Measurements from ENCODE around the gene WFS1.

WFS1 gene

DNA sequence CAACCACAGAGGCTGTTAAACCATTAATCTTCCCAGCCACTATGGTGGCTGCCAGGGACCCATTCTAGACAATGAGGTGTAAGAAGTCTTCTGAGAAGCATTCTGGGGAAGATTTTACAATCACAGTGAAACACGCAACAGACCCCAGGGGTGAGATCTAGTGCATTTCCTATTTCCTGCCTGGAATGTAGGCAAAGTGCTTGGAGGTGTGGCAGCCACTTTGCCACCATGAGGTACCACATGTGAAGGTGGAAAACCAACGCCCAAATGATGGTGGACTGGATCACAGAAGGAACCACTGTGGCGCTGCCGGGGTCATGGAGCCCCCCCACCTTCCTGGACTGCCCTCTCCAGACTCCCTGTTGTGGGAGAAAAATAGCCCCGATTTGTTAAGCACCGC, 61.8 kb downstream of the WFS1 start:
- no peak for TF ChIP-seq GATA2 (IDR thresholded peaks at IDR 0.05; ENCODE audit: low read depth, low read length)
- TF ChIP-seq GATA3 (IDR thresholded peaks at IDR 0.05; ENCODE audit: low read depth, low read length): no peak

DNA sequence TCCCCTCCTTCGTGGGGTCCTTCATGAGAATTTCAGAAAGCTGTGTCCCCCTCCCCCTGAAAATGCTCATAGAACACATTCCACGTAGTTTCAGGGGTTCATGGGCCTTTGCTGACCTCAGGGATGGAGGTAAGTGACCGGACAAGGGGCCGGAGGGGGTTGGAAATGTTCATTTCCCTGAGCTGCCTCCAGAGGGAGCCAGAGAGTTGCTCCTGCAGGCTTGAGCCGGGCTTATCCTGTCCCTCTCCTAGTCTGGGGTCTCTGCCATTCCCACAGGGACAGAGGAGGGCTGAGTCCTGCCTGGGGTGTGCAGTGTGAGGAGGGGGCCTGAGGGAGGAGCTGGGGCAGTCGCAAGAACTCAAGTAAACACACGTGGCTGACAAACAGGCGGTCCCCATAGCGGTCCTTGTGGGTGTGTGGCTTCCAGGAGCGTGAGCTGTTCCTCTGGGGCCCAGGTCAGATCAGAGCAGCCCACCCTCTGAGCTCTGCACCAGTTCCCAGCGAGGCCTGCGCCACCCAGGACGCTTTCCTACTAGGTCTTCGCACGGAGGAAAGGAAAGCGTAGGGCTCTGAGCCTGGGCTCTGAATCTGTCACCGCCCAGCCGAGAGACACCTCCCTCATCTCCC, 62.5 kb downstream of the WFS1 start:
- TF ChIP-seq GATA3 (IDR thresholded peaks at IDR 0.05; ENCODE audit: low read depth, low read length) (no peak), GATA2 (IDR thresholded peaks at IDR 0.05; ENCODE audit: low read depth, low read length) (no peak)

DNA sequence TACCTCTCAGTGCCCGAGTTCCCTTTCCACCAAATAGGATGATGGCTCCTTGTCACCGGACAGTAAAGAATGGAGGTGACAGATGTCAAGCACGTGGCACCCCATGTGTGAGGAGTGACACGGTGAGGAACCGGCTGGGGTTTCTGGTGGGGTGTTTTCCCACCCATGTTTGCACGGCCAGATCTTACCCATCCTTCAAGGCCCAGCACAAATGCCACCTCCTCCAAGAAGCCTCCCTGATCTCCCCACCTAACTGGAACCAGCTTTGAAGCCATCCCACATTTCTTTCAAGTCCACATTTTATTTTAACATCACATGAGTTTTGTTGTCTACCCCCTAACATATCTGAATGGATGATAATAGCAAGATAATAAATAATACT, 63.0 kb downstream of the WFS1 start:
- TF ChIP-seq GATA2 (IDR thresholded peaks at IDR 0.05; ENCODE audit: low read depth, low read length) (no peak), GATA3 (IDR thresholded peaks at IDR 0.05; ENCODE audit: low read depth, low read length) (no peak)

DNA sequence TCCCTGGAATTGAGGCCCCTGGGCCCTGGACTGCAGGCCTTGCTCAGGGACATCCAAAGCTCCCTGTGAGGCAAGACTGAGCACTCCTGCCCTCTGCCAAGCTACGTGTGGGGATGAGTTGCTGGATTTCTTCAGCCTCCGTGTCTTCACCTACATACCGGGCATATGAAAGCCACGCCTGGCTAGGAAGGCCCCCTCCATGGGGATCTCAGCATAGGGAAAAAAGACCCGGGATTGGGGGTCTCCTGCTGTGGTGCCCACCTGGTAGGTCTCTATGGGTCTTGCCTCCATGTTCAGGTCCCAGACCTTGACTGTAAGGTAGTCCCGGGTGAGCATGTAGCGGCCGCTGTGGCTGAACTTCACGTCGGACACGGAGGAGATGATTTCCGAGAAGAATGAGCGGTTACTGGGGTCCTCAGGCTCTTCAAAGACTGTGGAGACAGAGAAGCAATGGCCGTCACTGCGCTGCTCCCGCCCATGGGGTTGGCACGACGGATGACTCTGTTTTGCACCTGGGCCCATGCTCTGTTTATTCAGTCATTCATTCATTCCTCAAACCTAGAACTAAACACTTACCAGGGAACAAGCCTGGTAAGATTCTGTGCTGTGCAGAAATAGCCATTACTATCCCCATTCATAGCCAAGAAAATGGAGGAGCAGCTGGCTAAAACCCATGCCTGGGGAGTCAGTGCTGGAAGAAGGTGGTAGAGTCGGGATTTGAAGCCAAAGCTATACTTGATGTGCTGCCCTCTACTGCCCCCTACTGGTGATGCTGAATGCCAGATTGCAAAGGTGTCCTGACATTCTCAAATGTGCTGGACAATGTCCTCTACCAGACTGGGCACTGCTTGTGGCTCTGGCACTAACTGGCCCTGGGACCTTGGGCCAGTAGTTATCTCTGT, 63.9 kb downstream of the WFS1 start:
- TF ChIP-seq GATA3 (IDR thresholded peaks at IDR 0.05; ENCODE audit: low read depth, low read length): no peak
- no peak for TF ChIP-seq GATA2 (IDR thresholded peaks at IDR 0.05; ENCODE audit: low read depth, low read length)

DNA sequence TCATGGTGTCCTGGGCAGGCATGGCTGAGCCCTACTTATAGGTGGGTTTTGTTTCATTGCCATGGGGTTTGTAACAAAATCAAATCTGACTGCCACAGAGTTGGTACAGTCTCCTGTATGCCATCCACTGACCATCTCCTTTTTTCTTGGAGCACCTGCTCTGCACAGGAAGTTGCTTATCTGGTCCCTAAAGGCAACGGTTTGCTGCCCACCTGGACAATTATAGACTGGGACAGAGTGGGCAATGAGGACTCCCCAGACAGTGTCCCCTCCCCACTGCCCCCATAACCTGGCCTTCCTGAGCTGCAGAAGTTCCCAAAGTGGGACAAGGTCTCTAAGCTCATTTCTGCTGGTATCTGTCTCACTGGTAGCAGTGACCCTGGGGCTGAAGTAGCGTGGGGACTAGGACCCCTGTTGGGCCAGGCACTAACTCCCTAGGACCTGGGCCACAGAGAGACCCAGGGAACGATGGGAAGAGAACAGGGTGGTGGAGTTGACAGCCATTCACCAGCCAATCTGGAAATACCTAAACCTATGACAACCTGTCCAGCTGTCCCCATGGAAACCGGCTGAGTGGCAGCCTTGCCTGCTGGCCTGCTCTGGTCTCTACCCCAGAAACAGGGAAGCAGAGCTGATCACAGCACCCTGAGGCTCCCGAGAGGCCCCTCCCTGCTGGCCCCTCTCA, 64.7 kb downstream of the WFS1 start:
- TF ChIP-seq GATA3 (IDR thresholded peaks at IDR 0.05; ENCODE audit: low read depth, low read length) (no peak), GATA2 (IDR thresholded peaks at IDR 0.05; ENCODE audit: low read depth, low read length) (no peak)

DNA sequence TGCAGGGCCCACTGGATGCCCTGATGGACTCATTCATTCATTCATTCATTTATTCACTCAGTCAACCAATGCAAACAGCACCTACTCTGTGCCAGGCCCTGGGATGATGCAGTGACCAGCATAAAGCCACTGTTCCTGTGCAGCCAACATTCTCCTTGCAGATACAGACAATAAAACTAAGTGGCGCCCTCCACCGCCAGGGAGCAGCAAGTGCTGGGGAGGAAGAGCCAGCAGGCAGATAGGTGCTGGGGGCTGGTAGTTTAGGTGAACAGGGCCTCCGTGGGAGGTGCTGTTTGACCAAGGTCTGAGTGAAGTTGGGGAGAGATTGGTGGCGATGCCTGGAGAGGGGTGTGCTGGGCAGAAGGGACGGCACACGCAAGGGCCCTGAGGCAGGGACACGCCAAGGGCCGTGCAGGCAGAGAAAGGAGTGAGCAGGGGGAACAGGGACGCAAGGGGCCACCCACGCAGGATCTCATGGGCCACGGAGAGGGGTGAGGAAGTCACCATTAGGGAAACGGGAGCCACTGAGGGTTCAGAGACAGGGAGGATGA, 65.5 kb downstream of the WFS1 start:
- no peak for TF ChIP-seq GATA3 (IDR thresholded peaks at IDR 0.05; ENCODE audit: low read depth, low read length)
- TF ChIP-seq GATA2 (IDR thresholded peaks at IDR 0.05; ENCODE audit: low read depth, low read length): no peak

DNA sequence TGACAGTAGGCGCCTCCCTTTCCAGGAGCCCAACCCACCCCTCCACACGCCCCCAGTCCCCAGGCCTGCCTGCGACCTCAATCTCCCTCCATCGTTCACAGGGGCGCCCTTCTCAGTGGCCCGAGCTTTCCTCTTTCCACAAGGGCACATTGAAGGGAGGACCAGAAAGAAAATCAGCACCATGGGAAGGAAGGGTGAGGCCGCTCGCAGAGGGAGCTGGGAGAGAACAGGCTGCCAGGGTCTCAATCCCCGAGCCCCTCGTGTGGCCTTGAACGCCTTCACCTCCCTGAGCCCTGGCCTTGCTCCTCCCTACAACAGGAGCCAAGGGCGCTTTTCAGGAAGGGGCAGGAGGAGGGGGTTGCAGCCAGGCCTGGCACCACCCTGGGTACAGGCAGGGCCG, 66.5 kb downstream of the WFS1 start:
- TF ChIP-seq GATA2 (IDR thresholded peaks at IDR 0.05; ENCODE audit: low read depth, low read length): no peak
- TF ChIP-seq GATA3 (IDR thresholded peaks at IDR 0.05; ENCODE audit: low read depth, low read length): no peak

DNA sequence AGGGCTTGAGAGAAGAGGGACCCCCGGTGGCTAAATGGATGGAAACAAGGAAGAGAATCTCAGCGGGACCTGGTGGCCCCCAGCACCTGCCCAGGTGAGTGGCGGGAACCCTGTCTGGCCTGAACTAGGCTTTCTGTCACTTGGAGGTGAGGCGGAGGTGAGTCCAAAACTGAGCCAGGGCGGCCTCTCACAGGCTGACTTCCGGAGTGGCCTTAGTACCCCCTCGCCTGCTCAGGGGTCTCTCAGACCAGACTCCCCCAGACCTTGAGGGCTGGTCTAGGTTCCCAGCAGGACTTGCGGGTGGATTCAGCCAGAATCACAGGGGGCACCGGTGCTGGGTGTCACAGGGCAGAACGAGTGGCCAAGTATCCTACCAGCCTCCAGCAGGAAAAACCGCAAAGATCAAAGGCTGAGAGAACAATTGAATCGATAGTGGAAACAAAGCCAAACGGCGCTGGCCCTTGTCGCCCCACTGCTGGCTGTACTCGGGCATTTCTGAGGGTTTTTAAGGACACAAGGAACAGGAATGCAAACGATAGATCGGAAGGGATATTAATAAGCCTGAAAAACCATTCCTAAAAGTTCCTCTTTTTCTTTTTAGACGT, 67.8 kb downstream of the WFS1 start:
- TF ChIP-seq GATA2 (IDR thresholded peaks at IDR 0.05; ENCODE audit: low read depth, low read length) (no peak), GATA3 (IDR thresholded peaks at IDR 0.05; ENCODE audit: low read depth, low read length) (no peak)

DNA sequence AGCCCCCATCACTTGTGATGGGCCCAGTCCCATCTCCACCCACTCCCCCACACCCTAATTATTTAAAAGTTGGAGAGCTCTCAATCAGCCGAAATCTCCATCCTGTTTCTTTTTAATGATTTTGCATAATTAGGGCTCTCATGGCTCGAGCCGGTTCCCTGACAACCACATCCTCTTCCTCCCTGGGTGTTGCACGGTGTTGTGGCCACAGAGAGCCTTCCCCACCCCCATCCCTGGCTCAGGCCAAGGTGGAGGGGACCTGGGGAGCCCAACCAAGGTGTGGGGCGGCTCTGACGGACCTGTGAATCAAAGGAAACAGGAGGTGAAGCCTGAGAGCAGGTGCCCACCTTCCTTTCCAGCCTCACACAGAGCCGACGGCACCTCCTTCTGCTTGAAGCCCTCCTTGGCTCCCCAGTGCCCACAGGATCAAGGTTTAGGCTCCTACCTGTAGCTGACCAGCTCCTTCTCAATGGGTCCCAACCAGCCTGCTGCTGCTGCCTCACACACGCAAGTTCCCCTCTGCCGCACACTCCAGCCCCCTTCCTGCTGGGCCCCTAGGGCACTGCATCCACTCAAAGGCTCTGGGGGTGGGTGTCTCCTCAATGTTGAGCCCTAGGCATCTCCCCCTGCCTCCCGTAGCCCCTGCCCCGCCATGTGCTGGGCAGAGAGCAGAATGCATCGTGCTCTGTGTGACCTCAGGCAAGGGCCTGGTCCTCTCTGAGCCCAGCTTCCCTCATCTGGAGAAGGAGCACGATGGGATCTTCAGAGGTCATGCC, 68.7 kb downstream of the WFS1 start:
- TF ChIP-seq GATA3 (IDR thresholded peaks at IDR 0.05; ENCODE audit: low read depth, low read length) (no peak), GATA2 (IDR thresholded peaks at IDR 0.05; ENCODE audit: low read depth, low read length) (no peak)

DNA sequence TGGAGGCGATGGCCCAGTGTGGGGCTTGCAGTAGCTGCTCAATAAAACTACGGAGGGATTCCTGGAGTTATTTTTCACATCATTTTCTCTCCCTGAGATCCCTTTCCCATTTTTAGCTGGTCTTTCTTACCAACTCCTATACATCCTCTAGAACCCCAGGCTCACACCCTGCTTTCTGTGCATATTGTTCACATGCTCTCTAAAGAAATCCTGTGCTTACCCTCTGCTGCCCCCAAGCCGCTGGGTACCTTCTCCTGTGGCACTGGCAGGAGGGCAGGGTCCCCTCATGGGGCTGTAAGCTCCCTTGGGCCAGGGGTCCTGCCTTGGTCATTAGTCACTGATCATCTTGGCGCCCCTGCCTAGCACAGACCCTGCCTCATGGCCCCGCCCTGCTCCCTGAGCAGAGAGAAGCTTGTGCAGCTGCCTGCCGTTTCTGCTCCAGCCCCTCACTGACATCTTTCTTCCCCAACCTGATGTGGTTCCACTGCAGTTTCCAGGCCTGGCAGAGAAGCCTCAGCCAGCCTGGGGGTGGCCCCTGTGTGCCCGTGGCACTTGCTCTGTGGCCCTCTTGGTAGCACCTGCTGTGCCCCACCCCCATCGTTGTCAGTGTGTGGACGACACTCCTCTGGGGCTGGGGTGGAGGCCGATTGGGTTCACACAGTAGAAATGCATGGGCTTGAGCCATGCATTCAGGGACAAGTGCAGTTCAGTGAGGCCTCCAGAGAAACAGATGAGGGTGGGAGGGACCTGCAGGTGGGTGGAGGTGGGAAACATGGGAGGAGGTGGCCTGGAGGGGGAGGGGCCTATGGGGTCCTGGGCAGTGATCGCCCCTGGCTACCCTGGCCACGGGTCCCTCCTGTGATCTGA, 69.5 kb downstream of the WFS1 start:
- no peak for TF ChIP-seq GATA3 (IDR thresholded peaks at IDR 0.05; ENCODE audit: low read depth, low read length)
- no peak for TF ChIP-seq GATA2 (IDR thresholded peaks at IDR 0.05; ENCODE audit: low read depth, low read length)

DNA sequence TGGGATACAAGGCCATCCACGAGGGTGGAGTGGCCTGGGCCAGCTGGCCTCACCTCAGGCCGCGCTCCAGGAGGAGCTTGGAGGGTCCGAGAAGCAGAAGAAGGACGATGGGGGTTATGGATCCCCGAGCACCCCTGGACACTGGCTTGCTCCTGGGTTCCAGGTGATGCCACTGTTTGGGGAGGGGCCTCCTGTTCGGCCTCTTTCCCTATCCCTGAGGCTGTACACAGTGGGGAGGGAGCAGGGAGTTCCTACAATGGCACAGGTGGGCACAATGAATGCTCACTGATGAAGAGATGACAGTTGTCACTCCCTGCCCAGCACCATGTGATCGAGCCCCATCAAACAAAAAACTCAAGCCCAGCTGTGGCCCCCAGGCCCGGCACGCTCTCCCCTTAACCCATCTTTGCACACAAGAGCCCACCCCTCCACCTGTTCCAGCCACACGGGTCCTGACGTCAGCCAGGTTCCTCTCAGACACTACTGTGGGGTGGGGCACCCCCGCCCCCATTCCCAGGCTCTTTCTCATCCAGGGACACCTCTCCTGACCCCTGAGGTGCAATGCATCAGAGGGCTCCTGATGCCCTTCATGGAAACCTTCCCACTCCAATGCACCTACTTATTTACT, 70.3 kb downstream of the WFS1 start:
- TF ChIP-seq GATA2 (IDR thresholded peaks at IDR 0.05; ENCODE audit: low read depth, low read length) (no peak), GATA3 (IDR thresholded peaks at IDR 0.05; ENCODE audit: low read depth, low read length) (no peak)

DNA sequence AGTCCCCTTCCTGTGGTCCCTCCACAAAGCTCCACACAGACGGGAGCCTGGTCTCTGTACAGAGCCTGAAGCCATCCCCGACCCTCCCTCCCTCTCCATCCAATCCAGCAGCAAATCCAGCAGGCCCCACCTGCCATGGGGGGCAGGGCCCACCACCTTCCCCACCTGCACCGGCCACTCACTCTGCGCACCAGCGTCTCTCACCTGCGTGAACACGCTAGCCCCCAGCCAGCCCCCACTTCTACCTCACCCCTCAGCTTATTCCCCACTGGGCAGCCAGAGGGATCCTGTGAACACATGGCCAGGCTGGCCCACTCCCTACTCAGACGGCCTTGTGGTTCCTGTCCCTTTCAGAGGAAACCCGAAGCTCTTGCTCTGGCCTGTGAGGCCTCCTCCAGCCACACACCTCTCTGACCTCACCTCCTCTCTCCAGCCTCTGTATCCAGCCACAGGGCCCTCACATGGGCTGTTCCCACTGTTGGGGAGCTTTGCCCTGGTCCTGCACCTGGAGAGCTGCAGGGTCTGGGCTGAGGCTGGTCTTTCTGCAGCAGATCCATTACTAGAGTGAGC, 70.9 kb downstream of the WFS1 start:
- no peak for TF ChIP-seq GATA2 (IDR thresholded peaks at IDR 0.05; ENCODE audit: low read depth, low read length)
- TF ChIP-seq GATA3 (IDR thresholded peaks at IDR 0.05; ENCODE audit: low read depth, low read length): no peak
